Measurements from ENCODE around the gene SPTBN1. TPM values are rescaled to one million over a fixed set of nuclear protein-coding genes. Genes with fewer than 3 reads are reported as not detected.

Gene SPTBN1
- total RNA-seq, 1 experiment from 2014 or later, result 202 TPM

GRCh38 chr2:54573537-54573919, 117.4 kb downstream of the SPTBN1 start:
- H3K4me3 ChIP-seq (ENCODE audit: low read length), result peak overlapping the region; percentile 60
- no peaks in the 10 kb centered on the region for H3K9me2 ChIP-seq (replicated peaks; ENCODE audit: low read length)
- CTCF ChIA-PET, result no interaction called here
- H3K27me3 ChIP-seq (ENCODE audit: low read length), result no peaks in the 10 kb centered on the region
- TF ChIP-seq, protein P1, sequence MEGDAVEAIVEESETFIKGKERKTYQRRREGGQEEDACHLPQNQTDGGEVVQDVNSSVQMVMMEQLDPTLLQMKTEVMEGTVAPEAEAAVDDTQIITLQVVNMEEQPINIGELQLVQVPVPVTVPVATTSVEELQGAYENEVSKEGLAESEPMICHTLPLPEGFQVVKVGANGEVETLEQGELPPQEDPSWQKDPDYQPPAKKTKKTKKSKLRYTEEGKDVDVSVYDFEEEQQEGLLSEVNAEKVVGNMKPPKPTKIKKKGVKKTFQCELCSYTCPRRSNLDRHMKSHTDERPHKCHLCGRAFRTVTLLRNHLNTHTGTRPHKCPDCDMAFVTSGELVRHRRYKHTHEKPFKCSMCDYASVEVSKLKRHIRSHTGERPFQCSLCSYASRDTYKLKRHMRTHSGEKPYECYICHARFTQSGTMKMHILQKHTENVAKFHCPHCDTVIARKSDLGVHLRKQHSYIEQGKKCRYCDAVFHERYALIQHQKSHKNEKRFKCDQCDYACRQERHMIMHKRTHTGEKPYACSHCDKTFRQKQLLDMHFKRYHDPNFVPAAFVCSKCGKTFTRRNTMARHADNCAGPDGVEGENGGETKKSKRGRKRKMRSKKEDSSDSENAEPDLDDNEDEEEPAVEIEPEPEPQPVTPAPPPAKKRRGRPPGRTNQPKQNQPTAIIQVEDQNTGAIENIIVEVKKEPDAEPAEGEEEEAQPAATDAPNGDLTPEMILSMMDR (conservative IDR thresholded peaks at IDR 0.05; ENCODE audit: low read depth, low read length), result no peak
- TF ChIP-seq EZH2phosphoT487 (IDR thresholded peaks at IDR 0.05; ENCODE audit: borderline replicate concordance, low read length), result no peak
- no peak for TF ChIP-seq EZH2 (IDR thresholded peaks at IDR 0.05; ENCODE audit: low read length, unreplicated experiment)
- H3K4me2 ChIP-seq (ENCODE audit: low read length), result peak overlapping the region; percentile 92
- H3K79me2 ChIP-seq (ENCODE audit: low read length), result peaks cover 93% of the 10 kb centered on the region
- no TSS peak for BruUV-seq (replicated peaks)
- intact Hi-C loops (cut with micrococcal nuclease), result loop anchor here (5.0 kb wide), 1 partner anchor 39 kb away; no protein-coding TSS in a partner anchor
- POLR2A ChIA-PET (ENCODE audit: unreplicated experiment), result no interaction called here
- H2AFZ ChIP-seq (ENCODE audit: low read length), result no peak overlapping the region
- peak overlapping the region; percentile 98 for H3K9ac ChIP-seq (ENCODE audit: low read length)
- H3K9me3 ChIP-seq (ENCODE audit: low read length), result no peaks in the 10 kb centered on the region
- H3K36me3 ChIP-seq (ENCODE audit: low read depth, low read length), result peaks cover 20% of the 10 kb centered on the region
- no peak for ATAC-seq
- H3K4me1 ChIP-seq (ENCODE audit: insufficient read depth, low read length), result peaks cover 92% of the 10 kb centered on the region
- H4K20me1 ChIP-seq (ENCODE audit: low read length), result peaks cover 5% of the 10 kb centered on the region; the same call in 1 of the 2 replicates
- no peak for DNase-seq
- H3F3A ChIP-seq (ENCODE audit: low read length, unreplicated experiment), result peaks cover 22% of the 10 kb centered on the region
- H3K27ac ChIP-seq (ENCODE audit: low read length), result peak overlapping the region; percentile 100

- DNase-seq (peak; percentile 32), ATAC-seq (no peak)
- peaks cover 93% of the 10 kb centered on the region for H3K79me2 ChIP-seq (ENCODE audit: low read length)
- ChIA-PET CTCF (no interaction called here), POLR2A (ENCODE audit: unreplicated experiment) (no interaction called here)
- H3K4me1 ChIP-seq (ENCODE audit: insufficient read depth, low read length), result peaks cover 92% of the 10 kb centered on the region
- intact Hi-C loops (cut with micrococcal nuclease), result loop anchor here (5.0 kb wide), 1 partner anchor 38 kb away; no protein-coding TSS in a partner anchor
- H2AFZ ChIP-seq (ENCODE audit: low read length), result no peak overlapping the region
- H4K20me1 ChIP-seq (ENCODE audit: low read length), result peaks cover 7% of the 10 kb centered on the region
- peak overlapping the region; percentile 98 for H3K9ac ChIP-seq (ENCODE audit: low read length)
- H3K4me3 ChIP-seq (ENCODE audit: low read length), result no peak overlapping the region
- BruUV-seq (replicated peaks), result no TSS peak
- H3K27me3 ChIP-seq (ENCODE audit: low read length), result no peaks in the 10 kb centered on the region
- H3F3A ChIP-seq (ENCODE audit: low read length, unreplicated experiment), result peaks cover 16% of the 10 kb centered on the region
- peak overlapping the region; percentile 100 for H3K27ac ChIP-seq (ENCODE audit: low read length)
- H3K9me3 ChIP-seq (ENCODE audit: low read length), result no peaks in the 10 kb centered on the region
- TF ChIP-seq EZH2 (IDR thresholded peaks at IDR 0.05; ENCODE audit: low read length, unreplicated experiment) (no peak), EZH2phosphoT487 (IDR thresholded peaks at IDR 0.05; ENCODE audit: borderline replicate concordance, low read length) (no peak)
- TF ChIP-seq, protein P1 (conservative IDR thresholded peaks at IDR 0.05; ENCODE audit: low read depth, low read length), result no peak
- peak overlapping the region; percentile 92 for H3K4me2 ChIP-seq (ENCODE audit: low read length)
- peaks cover 14% of the 10 kb centered on the region for H3K36me3 ChIP-seq (ENCODE audit: low read depth, low read length)
- H3K9me2 ChIP-seq (replicated peaks; ENCODE audit: low read length), result no peaks in the 10 kb centered on the region
Measured at GRCh38 chr2:54574107-54574859, 118.2 kb downstream of the SPTBN1 start.

DNA sequence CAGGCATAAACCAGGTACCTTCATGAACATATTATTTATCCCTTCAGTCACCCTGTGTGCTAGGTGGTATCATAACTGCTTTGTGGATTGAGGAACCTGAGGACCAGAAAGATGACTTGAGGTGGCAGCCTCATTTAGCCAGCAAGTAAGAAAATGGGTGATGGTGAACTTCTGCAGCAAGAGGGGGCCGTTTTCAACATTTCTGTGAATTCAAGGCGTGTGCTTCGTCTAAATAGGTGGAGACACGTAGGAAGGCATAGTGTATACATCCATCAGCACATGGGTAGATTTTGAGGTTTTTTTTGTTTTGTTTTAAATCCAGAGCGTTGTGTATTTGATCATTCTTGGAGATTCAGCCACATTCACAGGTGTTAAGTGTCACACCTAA, 118.7 kb downstream of the SPTBN1 start:
- DNase-seq, result no peak
- Histone ChIP-seq H3F3A (ENCODE audit: low read length, unreplicated experiment) (peaks cover 13% of the 10 kb centered on the region), H3K36me3 (ENCODE audit: low read depth, low read length) (peaks cover 14% of the 10 kb centered on the region), H3K27me3 (ENCODE audit: low read length) (no peaks in the 10 kb centered on the region), H4K20me1 (ENCODE audit: low read length) (peaks cover 8% of the 10 kb centered on the region), H3K4me1 (ENCODE audit: insufficient read depth, low read length) (peaks cover 92% of the 10 kb centered on the region), H2AFZ (ENCODE audit: low read length) (no peak overlapping the region), H3K79me2 (ENCODE audit: low read length) (peaks cover 93% of the 10 kb centered on the region), H3K27ac (ENCODE audit: low read length) (peak overlapping the region; percentile 100), H3K9me3 (ENCODE audit: low read length) (no peaks in the 10 kb centered on the region), H3K4me2 (ENCODE audit: low read length) (peak overlapping the region; percentile 92; the same call in 1 of the 2 replicates), H3K9ac (ENCODE audit: low read length) (peak overlapping the region; percentile 98), H3K9me2 (replicated peaks; ENCODE audit: low read length) (no peaks in the 10 kb centered on the region), H3K4me3 (ENCODE audit: low read length) (no peak overlapping the region)
- ATAC-seq, result no peak
- TF ChIP-seq EZH2 (IDR thresholded peaks at IDR 0.05; ENCODE audit: low read length, unreplicated experiment) (no peak), EZH2phosphoT487 (IDR thresholded peaks at IDR 0.05; ENCODE audit: borderline replicate concordance, low read length) (no peak)
- TF ChIP-seq, protein P1 (conservative IDR thresholded peaks at IDR 0.05; ENCODE audit: low read depth, low read length), result no peak
- ChIA-PET CTCF (no interaction called here), POLR2A (ENCODE audit: unreplicated experiment) (no interaction called here)
- no TSS peak for BruUV-seq (replicated peaks)
- intact Hi-C loops (cut with micrococcal nuclease), result loop anchor here (5.0 kb wide), 1 partner anchor 37 kb away; no protein-coding TSS in a partner anchor

Measured in PC-3 (cell line).